Pancreas (tissue), 10 donors: ENCODE measurements around the gene EXOG. TPM values are rescaled to one million over a fixed set of nuclear protein-coding genes. Genes with fewer than 3 reads are reported as not detected.

Experiments
- ATAC-seq, 4 donors: fragments of 200-7000 bp; cut with Tn5 transposase; one replicate each; pipeline versions ENCODE4 v1.8.0 to v1.9.1; 2020; ENCODE audit warnings: mild to moderate bottlenecking in 4 of 4, moderate library complexity in 4 of 4
- DNase-seq, 6 donors: peaks; one replicate each; pipeline ENCODE4 v3.0.0-alpha.2; 2020
- FAIRE-seq: peaks from 2 replicates; lab custom pipeline; 2012; peaks lifted over from hg19 to GRCh38; lab: Jason Lieb, UNC
- H3K27ac ChIP-seq, 4 donors: fragments of 200-600 bp; sonication (generic); 1 replicate in 3 of 4; 2 replicates in 1 of 4; pipeline versions ENCODE4 v1.5.0 to v1.8.0; 2020
- H3K27me3 ChIP-seq, 4 donors: fragments of 200-600 bp; one replicate each; pipeline ENCODE4 v1.8.0; 2021
- H3K36me3 ChIP-seq, 3 donors: fragments of 200-600 bp; sonication (generic) in 1 of 3; one replicate each; pipeline versions ENCODE4 v1.5.0 to v1.8.0; 2020 to 2021
- H3K4me1 ChIP-seq, 3 donors: fragments of 200-600 bp; one replicate each; pipeline ENCODE4 v1.8.0; 2021
- H3K4me3 ChIP-seq, 4 donors: fragments of 200-600 bp; sonication (generic) in 2 of 4; one replicate each; pipeline versions ENCODE4 v1.5.0 to v1.8.0; 2020 to 2021
- H3K9me3 ChIP-seq, 4 donors: fragments of 200-600 bp; one replicate each; pipeline ENCODE4 v1.8.0; 2021
- CTCF ChIP-seq, 4 donors: fragments of 200-600 bp; sonication (generic) in 3 of 4; IDR thresholded peaks; one replicate each; pipeline versions ENCODE4 v1.5.0 to v1.8.0; 2021; ENCODE audit warnings: antibody characterized with exemption in 4 of 4
- WGBS, 2 donors: extraction: QIAGEN DNeasy Blood & Tissue Kit; methylation state at CpG; one replicate each; pipeline ENCODE4 v1.1.7; 2013; 5-methylcytosine and 5-hydroxymethylcytosine counted together
- intact Hi-C, 3 donors: fragments of 100-400 bp; cut with DNase I; formaldehyde crosslinking; loops; one replicate each; pipeline versions ENCODE4 v1.11.1 to v1.14.2; 2022
- polyA plus RNA-seq, 2 donors: library from polyadenylated mRNA; stranded (reverse); fragments of 200-250 nt; gene quantifications; one replicate each; pipeline ENCODE4 v1.2.3, GENCODE V29; 2013
- total RNA-seq, 6 donors: library from RNA; stranded (reverse); fragmentation: NEBNext Ultra II Directional in 4 of 6; extraction: Animal tissue kit (Norgen Biotek cat#: 25700) in 4 of 6; gene quantifications; one replicate each; pipeline versions ENCODE4 v1.2.1 to v1.2.4, GENCODE V29; 2021 to 2023
- donor health status: healthy with polysubstance abuse.
- donor health status: DM: no; HTN: no; CAD: no; lungs with moderate emphysema.
- donor health status: DM: no; HTN: no; CAD: no.
- donor health status: control.
- donor health status: control.
- donor health status: Bipolar disorder and iron deficiency.
- donor health status: DM: yes; HTN: yes; CAD: no.
- donor health status: DM: no; HTN: no; CAD: no.
- donor health status: DM: no; HTN: no; CAD: no.
- donor health status: DM: yes; HTN: yes; CAD: no.

Gene EXOG
- total and polyA plus RNA-seq, 8 donors = 3.7 to 10.3 (median 4.6) TPM

GRCh38 chr3:38563070-38563885 is 67.1 kb downstream of the EXOG start:
- ATAC-seq = no peak
- FAIRE-seq = no peak
- no peak for TF ChIP-seq CTCF (IDR thresholded peaks at IDR 0.05)
- Histone ChIP-seq H3K27me3 (no peaks in the 10 kb centered on the region), H3K4me3 (no peak overlapping the region), H3K36me3 (no peaks in the 10 kb centered on the region), H3K9me3 (no peaks in the 10 kb centered on the region), H3K4me1 (no peaks in the 10 kb centered on the region), H3K27ac (no peak overlapping the region)
- intact Hi-C loops = no loop called here
- DNase-seq = peak in 1 of 6 donors; percentile 3
- 78 to 81% methylated on average over 15 of the region's 15 CpGs for WGBS, 2 donors

- intact Hi-C loops = no loop called here
- no peaks in the 10 kb centered on the region for H3K36me3 ChIP-seq
- no peak for ATAC-seq
- 75 to 86% methylated on average over 10 of the region's 10 CpGs for WGBS, 2 donors
- DNase-seq = peak in 1 of 6 donors; percentile 2
- TF ChIP-seq CTCF (IDR thresholded peaks at IDR 0.05) = no peak
- no peaks in the 10 kb centered on the region for H3K27me3 ChIP-seq
- peaks cover 0 to 3% (median 0%) of the 10 kb centered on the region in 4 donors for H3K9me3 ChIP-seq
- no peak overlapping the region for H3K4me3 ChIP-seq
- H3K27ac ChIP-seq = no peak overlapping the region
- H3K4me1 ChIP-seq = no peaks in the 10 kb centered on the region
- no peak for FAIRE-seq
Observed at GRCh38 chr3:38563886-38564270, 67.7 kb downstream of the EXOG start.

GRCh38 chr3:38564631-38565338 is 68.6 kb downstream of the EXOG start:
- Histone ChIP-seq H3K4me3 (no peak overlapping the region), H3K27ac (no peak overlapping the region), H3K27me3 (no peaks in the 10 kb centered on the region), H3K9me3 (peaks cover 0 to 3% (median 0%) of the 10 kb centered on the region in 4 donors), H3K4me1 (no peaks in the 10 kb centered on the region), H3K36me3 (no peaks in the 10 kb centered on the region)
- intact Hi-C loops = no loop called here
- no peak for FAIRE-seq
- TF ChIP-seq CTCF (IDR thresholded peaks at IDR 0.05) = no peak
- ATAC-seq = no peak
- WGBS, 2 donors = 92 to 98% methylated on average over 6 of the region's 6 CpGs
- DNase-seq = peak in 3 of 6 donors; percentile 3 to 42 (median 22)

GRCh38 chr3:38565339-38566214 is 69.4 kb downstream of the EXOG start:
- 80 to 83% methylated on average over 13 of the region's 13 CpGs for WGBS, 2 donors
- ATAC-seq (no peak), DNase-seq (peak in 2 of 6 donors; percentile 10 to 35), FAIRE-seq (no peak)
- H3K9me3 ChIP-seq = peaks cover 0 to 3% (median 0%) of the 10 kb centered on the region in 4 donors
- no peaks in the 10 kb centered on the region for H3K4me1 ChIP-seq
- H3K4me3 ChIP-seq = no peak overlapping the region
- no peaks in the 10 kb centered on the region for H3K36me3 ChIP-seq
- no peak for TF ChIP-seq CTCF (IDR thresholded peaks at IDR 0.05)
- no peak overlapping the region for H3K27ac ChIP-seq
- no peaks in the 10 kb centered on the region for H3K27me3 ChIP-seq
- intact Hi-C loops = no loop called here
